ENCODE data around the gene OVOL2. TPM values are rescaled to one million over a fixed set of nuclear protein-coding genes. Genes with fewer than 3 reads are reported as not detected.

OVOL2 gene
- total RNA-seq, 2 experiments from 2014 or later = not detected

- H3K27ac Mint-ChIP-seq = no peak overlapping the region
- DNase-seq = no peak
- no peaks in the 10 kb centered on the region for H3K9me3 Mint-ChIP-seq (ENCODE audit: insufficient read depth)
- ChIA-PET POLR2A (no interaction called here), CTCF (no interaction called here)
- ATAC-seq = no peak
- H3K36me3 Mint-ChIP-seq (ENCODE audit: low read depth) = no peaks in the 10 kb centered on the region
- H3K27me3 Mint-ChIP-seq (ENCODE audit: low read depth) = peaks cover 66% of the 10 kb centered on the region
- H3K4me1 Mint-ChIP-seq (ENCODE audit: low read depth) = peaks cover 15% of the 10 kb centered on the region
- no peak overlapping the region for H3K4me3 Mint-ChIP-seq
These were observed 2.5 kb downstream of the OVOL2 start for GRCh38 chr20:18055261-18055660.

GRCh38 chr20:18052856-18053255 is 4.9 kb downstream of the OVOL2 start:
- no peaks in the 10 kb centered on the region for H3K36me3 Mint-ChIP-seq (ENCODE audit: low read depth)
- POLR2A ChIA-PET = no interaction called here
- H3K27me3 Mint-ChIP-seq (ENCODE audit: low read depth) = peaks cover 52% of the 10 kb centered on the region
- no peaks in the 10 kb centered on the region for H3K9me3 Mint-ChIP-seq (ENCODE audit: insufficient read depth)
- peaks cover 10% of the 10 kb centered on the region for H3K4me1 Mint-ChIP-seq (ENCODE audit: low read depth)
- ATAC-seq (no peak), DNase-seq (no peak)
- H3K4me3 Mint-ChIP-seq = no peak overlapping the region
- no peak overlapping the region for H3K27ac Mint-ChIP-seq
- CTCF ChIA-PET = no interaction called here

- Mint-ChIP-seq H3K36me3 (ENCODE audit: low read depth) (no peaks in the 10 kb centered on the region), H3K9me3 (ENCODE audit: insufficient read depth) (no peaks in the 10 kb centered on the region), H3K4me3 (no peak overlapping the region), H3K27ac (no peak overlapping the region), H3K27me3 (ENCODE audit: low read depth) (peaks cover 46% of the 10 kb centered on the region), H3K4me1 (ENCODE audit: low read depth) (peaks cover 2% of the 10 kb centered on the region)
- ChIA-PET CTCF (no interaction called here), POLR2A (no interaction called here)
- no peak for ATAC-seq
- no peak for DNase-seq
These were observed 7.1 kb downstream of the OVOL2 start for GRCh38 chr20:18050628-18051027.

DNA sequence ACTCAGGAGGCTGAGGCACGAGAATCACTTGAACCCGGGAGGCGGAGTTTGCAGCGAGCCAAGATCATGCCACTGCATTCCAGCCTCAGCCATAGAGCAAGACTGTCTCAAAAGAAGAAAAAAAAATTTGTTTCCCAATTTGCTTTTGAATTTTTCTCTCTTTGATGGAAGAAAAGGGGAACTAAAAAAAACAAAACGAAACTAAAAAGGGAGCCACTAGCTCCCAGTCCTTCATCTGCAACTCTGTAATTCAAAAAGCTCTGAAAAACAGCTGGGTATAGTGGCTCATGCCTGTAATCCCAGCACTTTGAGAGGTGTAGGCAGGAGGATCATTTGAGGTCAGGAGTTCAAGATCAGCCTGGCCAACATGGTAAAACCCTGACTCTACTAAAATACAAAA is 9.5 kb downstream of the OVOL2 start:
- POLR2A ChIA-PET = no interaction called here
- peaks cover 43% of the 10 kb centered on the region for H3K27me3 Mint-ChIP-seq (ENCODE audit: low read depth)
- H3K9me3 Mint-ChIP-seq (ENCODE audit: insufficient read depth) = no peaks in the 10 kb centered on the region
- H3K36me3 Mint-ChIP-seq (ENCODE audit: low read depth) = no peaks in the 10 kb centered on the region
- no peaks in the 10 kb centered on the region for H3K4me1 Mint-ChIP-seq (ENCODE audit: low read depth)
- no peak overlapping the region for H3K4me3 Mint-ChIP-seq
- DNase-seq = no peak
- ATAC-seq = no peak
- CTCF ChIA-PET = no interaction called here
- H3K27ac Mint-ChIP-seq = no peak overlapping the region

- POLR2A ChIA-PET = no interaction called here
- no peaks in the 10 kb centered on the region for H3K36me3 Mint-ChIP-seq (ENCODE audit: low read depth)
- H3K4me3 Mint-ChIP-seq = no peak overlapping the region
- no peak for DNase-seq
- no peaks in the 10 kb centered on the region for H3K4me1 Mint-ChIP-seq (ENCODE audit: low read depth)
- H3K27me3 Mint-ChIP-seq (ENCODE audit: low read depth) = peaks cover 31% of the 10 kb centered on the region
- CTCF ChIA-PET = no interaction called here
- ATAC-seq = no peak
- H3K9me3 Mint-ChIP-seq (ENCODE audit: insufficient read depth) = no peaks in the 10 kb centered on the region
- no peak overlapping the region for H3K27ac Mint-ChIP-seq
These were observed 11.2 kb downstream of the OVOL2 start for GRCh38 chr20:18046535-18046934.

DNA sequence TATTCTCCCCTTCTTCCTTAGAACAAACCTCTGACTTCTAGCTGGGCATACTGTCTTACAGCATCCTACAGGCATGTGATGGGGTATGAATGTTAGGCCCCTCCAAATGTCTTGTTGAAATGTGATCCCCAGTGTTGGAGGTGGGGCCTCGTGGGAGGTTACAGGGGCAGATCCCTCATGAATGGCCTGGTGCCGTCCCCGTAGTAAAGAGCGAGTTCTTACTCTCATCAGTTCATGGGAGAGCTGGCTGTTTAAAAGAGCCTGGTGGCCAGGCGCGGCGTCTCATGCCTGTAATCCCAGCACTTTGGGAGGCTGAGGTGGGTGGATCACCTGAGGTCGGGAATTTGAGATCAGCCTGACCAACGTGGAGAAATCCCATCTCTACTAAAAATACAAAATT is 15.5 kb downstream of the OVOL2 start:
- DNase-seq = no peak
- H3K27me3 Mint-ChIP-seq (ENCODE audit: low read depth) = peaks cover 21% of the 10 kb centered on the region

DNA sequence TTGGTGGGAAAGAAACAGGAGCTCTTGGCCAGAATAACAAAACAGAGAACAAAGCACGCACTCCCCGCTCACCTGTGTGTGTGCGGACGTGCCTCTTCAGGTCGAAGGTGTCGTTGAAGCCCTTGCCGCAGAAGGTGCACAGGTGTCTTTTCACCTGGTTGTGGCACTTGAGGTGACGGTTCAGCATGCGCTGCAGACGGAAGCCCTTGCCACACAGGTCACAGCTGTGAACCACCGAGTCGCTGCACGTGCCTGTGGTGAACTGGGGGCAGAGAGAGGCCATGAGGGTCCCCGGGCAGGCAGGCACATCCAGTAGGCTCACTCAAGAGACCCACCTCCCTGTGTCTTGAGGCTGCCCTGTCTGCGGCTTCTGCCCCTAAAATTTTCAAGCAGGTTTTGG is 16.3 kb downstream of the OVOL2 start:
- Mint-ChIP-seq H3K4me1 (ENCODE audit: low read depth) (no peaks in the 10 kb centered on the region), H3K4me3 (no peak overlapping the region), H3K27me3 (ENCODE audit: low read depth) (peaks cover 18% of the 10 kb centered on the region), H3K36me3 (ENCODE audit: low read depth) (no peaks in the 10 kb centered on the region), H3K9me3 (ENCODE audit: insufficient read depth) (no peaks in the 10 kb centered on the region), H3K27ac (no peak overlapping the region)
- ATAC-seq (no peak), DNase-seq (no peak)
- CTCF ChIA-PET = no interaction called here
- POLR2A ChIA-PET = no interaction called here

More for the DNA sequence above, 15.5 kb downstream of the OVOL2 start:
- H3K9me3 Mint-ChIP-seq (ENCODE audit: insufficient read depth) = no peaks in the 10 kb centered on the region
- ChIA-PET CTCF (no interaction called here), POLR2A (no interaction called here)
- no peaks in the 10 kb centered on the region for H3K36me3 Mint-ChIP-seq (ENCODE audit: low read depth)
- no peak for ATAC-seq
- H3K4me3 Mint-ChIP-seq = no peak overlapping the region
- H3K27ac Mint-ChIP-seq = no peak overlapping the region
- H3K4me1 Mint-ChIP-seq (ENCODE audit: low read depth) = no peaks in the 10 kb centered on the region

DNA sequence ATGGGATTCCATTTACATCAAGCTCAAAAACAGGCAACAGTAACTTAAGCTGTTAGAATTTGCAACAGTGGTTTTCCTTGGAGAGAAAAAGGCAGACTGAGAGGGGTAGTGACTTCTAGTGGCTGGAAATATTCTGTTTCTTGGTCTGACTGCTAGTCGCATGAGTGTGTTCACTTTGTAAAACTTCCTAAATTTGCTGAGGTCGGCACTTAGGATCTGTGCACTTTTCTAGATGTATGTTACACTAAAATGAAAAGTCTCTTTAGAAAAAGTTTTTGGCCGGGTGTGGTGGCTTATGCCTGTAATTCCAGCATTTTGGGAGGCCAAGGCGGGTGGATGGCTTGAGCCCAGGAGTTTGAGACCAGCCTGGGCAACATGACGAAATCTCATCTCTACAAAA is 18.7 kb downstream of the OVOL2 start:
- no peaks in the 10 kb centered on the region for H3K4me1 Mint-ChIP-seq (ENCODE audit: low read depth)
- H3K4me3 Mint-ChIP-seq = no peak overlapping the region
- H3K27me3 Mint-ChIP-seq (ENCODE audit: low read depth) = peaks cover 12% of the 10 kb centered on the region
- H3K27ac Mint-ChIP-seq = no peak overlapping the region
- no peak for ATAC-seq
- no peaks in the 10 kb centered on the region for H3K9me3 Mint-ChIP-seq (ENCODE audit: insufficient read depth)
- ChIA-PET POLR2A (no interaction called here), CTCF (no interaction called here)
- H3K36me3 Mint-ChIP-seq (ENCODE audit: low read depth) = no peaks in the 10 kb centered on the region
- no peak for DNase-seq

DNA sequence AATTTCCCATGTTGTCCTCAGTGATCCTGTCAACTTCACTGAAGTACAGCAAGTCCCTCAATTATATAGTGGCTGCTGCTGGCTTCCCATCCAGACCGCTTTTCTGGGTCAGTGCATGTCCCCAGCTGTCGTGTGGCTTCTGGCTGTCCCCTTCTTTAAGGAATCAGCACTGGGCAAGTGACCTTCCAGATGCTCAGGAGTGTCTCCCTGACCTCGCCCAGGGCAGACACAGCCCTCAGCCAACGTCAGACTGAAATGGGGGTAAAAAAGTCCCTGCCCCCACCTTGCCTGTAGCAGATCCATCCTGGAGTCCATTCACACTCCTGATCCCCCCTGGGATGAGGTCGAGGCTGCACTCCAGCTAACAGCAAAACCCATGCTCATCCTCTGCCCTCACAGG is 23.7 kb downstream of the OVOL2 start:
- POLR2A ChIA-PET = no interaction called here
- Mint-ChIP-seq H3K9me3 (ENCODE audit: insufficient read depth) (no peaks in the 10 kb centered on the region), H3K27ac (no peak overlapping the region), H3K4me1 (ENCODE audit: low read depth) (no peaks in the 10 kb centered on the region), H3K4me3 (no peak overlapping the region), H3K36me3 (ENCODE audit: low read depth) (no peaks in the 10 kb centered on the region), H3K27me3 (ENCODE audit: low read depth) (peaks cover 5% of the 10 kb centered on the region)
- DNase-seq (no peak), ATAC-seq (no peak)
- CTCF ChIA-PET = no interaction called here

- Mint-ChIP-seq H3K9me3 (ENCODE audit: insufficient read depth) (no peaks in the 10 kb centered on the region), H3K27ac (no peak overlapping the region), H3K27me3 (ENCODE audit: low read depth) (peaks cover 3% of the 10 kb centered on the region), H3K36me3 (ENCODE audit: low read depth) (no peaks in the 10 kb centered on the region), H3K4me3 (no peak overlapping the region), H3K4me1 (ENCODE audit: low read depth) (no peaks in the 10 kb centered on the region)
- DNase-seq (no peak), ATAC-seq (no peak)
- ChIA-PET CTCF (no interaction called here), POLR2A (no interaction called here)
These were observed 24.5 kb downstream of the OVOL2 start for GRCh38 chr20:18032977-18033892.

DNA sequence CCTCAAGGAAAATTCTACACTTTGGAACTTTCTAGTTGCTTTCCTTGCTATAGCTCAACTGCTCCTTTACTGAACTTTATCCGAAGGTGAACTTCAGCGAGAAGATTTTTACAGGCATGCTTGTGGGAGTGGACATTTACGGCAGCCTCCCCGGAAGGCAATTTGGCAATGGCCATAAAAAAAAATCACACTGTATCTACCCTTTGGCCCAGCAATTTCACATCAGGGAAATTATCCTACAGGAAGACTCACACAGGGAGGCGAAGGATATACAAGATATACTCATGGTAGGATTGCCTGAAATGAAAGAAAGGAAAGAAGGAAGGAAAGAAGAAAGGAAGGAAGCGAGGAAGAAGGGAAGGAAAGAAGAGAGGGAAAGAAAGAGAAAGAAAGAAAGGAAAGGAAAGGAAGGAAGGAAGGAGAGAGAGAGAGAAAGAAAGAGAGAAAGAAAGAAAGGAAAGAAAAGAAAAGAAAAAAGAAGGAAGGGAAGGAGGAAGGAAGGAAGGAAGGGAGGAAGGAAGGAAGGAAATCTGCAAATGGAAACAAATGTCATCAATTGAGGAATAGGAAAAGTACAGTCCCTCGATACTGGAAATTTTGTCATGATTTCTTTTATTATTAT is 25.7 kb downstream of the OVOL2 start:
- H3K27ac Mint-ChIP-seq = no peak overlapping the region
- DNase-seq (no peak), ATAC-seq (no peak)
- H3K9me3 Mint-ChIP-seq (ENCODE audit: insufficient read depth) = no peaks in the 10 kb centered on the region
- POLR2A ChIA-PET = no interaction called here
- no peak overlapping the region for H3K4me3 Mint-ChIP-seq
- CTCF ChIA-PET = no interaction called here
- no peaks in the 10 kb centered on the region for H3K36me3 Mint-ChIP-seq (ENCODE audit: low read depth)
- H3K27me3 Mint-ChIP-seq (ENCODE audit: low read depth) = peaks cover 3% of the 10 kb centered on the region
- H3K4me1 Mint-ChIP-seq (ENCODE audit: low read depth) = no peaks in the 10 kb centered on the region

GRCh38 chr20:18031050-18031449 is 26.7 kb downstream of the OVOL2 start:
- CTCF ChIA-PET = no interaction called here
- Mint-ChIP-seq H3K9me3 (ENCODE audit: insufficient read depth) (no peaks in the 10 kb centered on the region), H3K27ac (no peak overlapping the region), H3K4me3 (no peak overlapping the region), H3K27me3 (ENCODE audit: low read depth) (peaks cover 3% of the 10 kb centered on the region), H3K36me3 (ENCODE audit: low read depth) (no peaks in the 10 kb centered on the region), H3K4me1 (ENCODE audit: low read depth) (no peaks in the 10 kb centered on the region)
- POLR2A ChIA-PET = no interaction called here
- ATAC-seq (no peak), DNase-seq (no peak)

DNA sequence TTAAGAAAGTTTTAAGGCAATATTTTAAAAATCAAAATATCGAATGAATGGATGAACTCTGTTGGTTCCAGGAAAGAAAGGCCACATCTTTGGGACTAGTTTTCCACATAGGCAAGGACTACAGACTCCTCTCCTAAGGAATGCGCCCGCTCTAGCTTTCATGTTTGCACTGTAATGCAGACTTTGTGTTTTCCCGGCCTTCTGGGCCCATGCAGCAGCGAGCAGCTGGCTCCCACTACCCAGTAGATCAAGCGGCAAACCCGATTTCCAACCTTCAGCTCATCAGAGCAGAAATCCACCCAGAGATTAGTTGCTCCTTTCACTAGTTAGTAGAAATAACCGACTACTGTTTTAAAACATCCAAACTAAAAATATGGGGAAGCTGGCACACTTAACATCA is 27.7 kb downstream of the OVOL2 start:
- H3K4me3 Mint-ChIP-seq = no peak overlapping the region
- no peaks in the 10 kb centered on the region for H3K36me3 Mint-ChIP-seq (ENCODE audit: low read depth)
- H3K9me3 Mint-ChIP-seq (ENCODE audit: insufficient read depth) = no peaks in the 10 kb centered on the region
- H3K27me3 Mint-ChIP-seq (ENCODE audit: low read depth) = peaks cover 3% of the 10 kb centered on the region
- DNase-seq = no peak
- ChIA-PET CTCF (no interaction called here), POLR2A (no interaction called here)
- H3K4me1 Mint-ChIP-seq (ENCODE audit: low read depth) = no peaks in the 10 kb centered on the region
- H3K27ac Mint-ChIP-seq = no peak overlapping the region
- ATAC-seq = no peak

All from activated CD8-positive, alpha-beta T cell treated with anti-CD3 and anti-CD28 coated beads, Interleukin-2, amount 10 ng/mL, durations not matched to agents 7 days and 5 days (primary cell).